Measurements from ENCODE around the gene CLEC4G.

Gene CLEC4G

GRCh38 chr19:7698583-7698982 lies 33.3 kb downstream of the CLEC4G start:
- DNase-seq (ENCODE audit: low read depth in 1 of 2, low spot score in 1 of 2) = no peak

DNA sequence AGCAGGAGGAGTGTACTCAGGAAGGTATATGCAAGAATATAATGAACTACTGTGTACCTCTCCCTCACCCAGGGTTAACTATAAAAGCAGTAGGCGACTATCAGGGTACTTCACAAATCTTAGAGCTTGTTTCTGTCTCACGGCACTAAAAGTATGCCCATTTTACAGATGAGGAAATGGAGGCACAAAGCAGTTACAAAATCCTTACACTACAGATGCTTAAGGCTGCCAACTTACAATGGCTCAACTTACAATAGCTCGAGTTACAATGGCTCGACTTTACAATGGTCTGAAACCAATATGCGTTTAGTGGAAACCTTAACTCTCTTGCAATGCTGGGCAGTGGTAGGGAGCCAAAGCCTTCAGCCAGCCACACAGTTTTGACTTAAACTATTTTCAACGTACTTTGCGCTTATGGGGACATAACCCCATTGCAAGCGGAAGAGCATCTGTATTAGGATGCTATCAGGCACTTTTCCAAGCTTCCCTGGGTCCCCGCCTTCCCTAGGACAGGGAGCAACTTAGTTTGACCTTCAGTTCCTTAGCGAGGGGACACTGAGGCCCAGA lies 34.1 kb downstream of the CLEC4G start:
- no peak for DNase-seq (ENCODE audit: low read depth in 1 of 2, low spot score in 1 of 2)

DNA sequence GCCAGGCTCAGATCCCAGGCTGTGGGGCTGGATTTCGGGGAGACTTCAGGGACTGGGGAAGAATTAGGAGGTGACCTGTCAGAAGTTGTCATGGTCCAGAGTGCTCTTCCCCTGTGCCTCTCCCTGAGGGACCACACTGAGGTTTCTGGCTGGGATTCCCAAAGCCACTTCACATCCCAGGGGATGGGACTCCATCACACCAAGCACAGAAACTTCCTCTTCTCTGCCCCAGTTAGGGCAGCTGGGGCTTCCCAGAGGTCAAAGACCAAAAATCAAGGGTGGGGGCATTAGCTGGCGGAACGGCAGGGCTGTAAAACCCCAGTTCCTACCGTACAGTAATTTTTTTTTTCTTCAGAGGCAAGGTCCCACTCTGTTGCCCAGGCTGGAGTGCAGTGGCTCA lies 37.4 kb downstream of the CLEC4G start:
- DNase-seq (ENCODE audit: low read depth in 1 of 2, low spot score in 1 of 2) = no peak

DNA sequence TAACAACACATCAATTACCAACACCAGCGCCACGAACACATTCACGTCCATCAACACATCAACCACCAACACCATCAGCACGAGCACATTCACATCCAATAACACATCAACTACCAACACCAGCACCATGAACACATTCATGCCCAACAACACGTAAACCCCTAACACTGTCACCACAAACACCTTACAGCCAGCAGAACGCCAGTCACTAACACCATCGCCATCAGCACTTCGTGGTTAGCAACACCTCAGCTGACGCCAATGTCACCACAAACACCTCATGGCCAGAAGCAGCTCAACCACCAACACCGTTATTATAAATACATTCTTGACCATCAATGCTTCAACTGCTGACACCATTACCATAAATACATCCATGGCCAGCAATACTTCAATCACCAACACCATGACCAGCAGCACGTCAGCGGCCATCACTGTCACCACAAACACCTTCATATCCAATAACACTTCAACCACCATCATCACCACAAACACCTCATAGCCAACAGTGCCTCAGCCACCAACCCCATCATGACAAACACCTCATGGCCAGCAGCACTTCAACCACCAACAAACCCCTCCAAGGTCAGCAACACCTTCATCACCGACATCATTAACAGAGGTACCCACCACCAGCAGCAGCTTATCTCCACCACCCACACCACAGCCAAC lies 39.4 kb downstream of the CLEC4G start:
- no peak for DNase-seq (ENCODE audit: low read depth in 1 of 2, low spot score in 1 of 2)

DNA sequence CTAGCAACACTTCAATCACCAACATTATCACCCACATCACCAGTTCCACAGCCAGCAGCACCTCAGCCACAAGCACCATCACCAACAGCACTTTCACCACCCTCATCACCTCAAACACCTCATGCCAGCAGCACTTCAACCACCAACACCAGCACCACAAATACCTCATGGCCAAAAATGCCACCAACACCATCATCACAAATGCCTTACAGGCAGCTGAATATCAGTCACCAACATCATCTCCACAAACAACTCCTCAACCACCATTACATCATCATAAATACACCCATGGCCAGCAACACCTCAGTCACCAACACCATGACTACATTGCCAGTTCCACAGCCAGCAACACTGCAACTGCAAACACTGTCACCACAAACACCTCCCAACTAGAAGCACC lies 40.4 kb downstream of the CLEC4G start:
- no peak for DNase-seq (ENCODE audit: low read depth in 1 of 2, low spot score in 1 of 2)

DNA sequence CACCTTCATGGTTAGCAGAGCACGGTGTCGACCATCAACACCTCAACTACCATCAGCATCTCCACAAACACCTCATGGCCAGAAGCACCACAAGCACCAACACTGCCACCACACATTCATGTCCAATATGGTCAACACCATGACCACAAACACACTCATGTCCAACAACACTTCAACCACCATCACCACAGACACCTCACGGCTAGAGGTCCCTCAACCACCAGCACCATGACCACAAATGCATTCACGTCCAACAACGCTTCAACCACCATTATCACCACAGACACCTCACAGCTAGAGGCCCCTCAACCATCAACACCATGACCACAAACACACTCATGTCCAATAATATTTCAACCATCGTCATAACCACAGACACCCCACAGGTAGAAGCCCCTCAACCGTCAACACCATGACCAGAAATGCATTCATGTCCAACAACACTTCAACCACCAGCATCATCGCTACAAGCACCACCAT lies 41.1 kb downstream of the CLEC4G start:
- no peak for DNase-seq (ENCODE audit: low read depth in 1 of 2, low spot score in 1 of 2)

- DNase-seq (ENCODE audit: low read depth in 1 of 2, low spot score in 1 of 2) = no peak
Observed at GRCh38 chr19:7689165-7689564, 42.7 kb downstream of the CLEC4G start.

DNA sequence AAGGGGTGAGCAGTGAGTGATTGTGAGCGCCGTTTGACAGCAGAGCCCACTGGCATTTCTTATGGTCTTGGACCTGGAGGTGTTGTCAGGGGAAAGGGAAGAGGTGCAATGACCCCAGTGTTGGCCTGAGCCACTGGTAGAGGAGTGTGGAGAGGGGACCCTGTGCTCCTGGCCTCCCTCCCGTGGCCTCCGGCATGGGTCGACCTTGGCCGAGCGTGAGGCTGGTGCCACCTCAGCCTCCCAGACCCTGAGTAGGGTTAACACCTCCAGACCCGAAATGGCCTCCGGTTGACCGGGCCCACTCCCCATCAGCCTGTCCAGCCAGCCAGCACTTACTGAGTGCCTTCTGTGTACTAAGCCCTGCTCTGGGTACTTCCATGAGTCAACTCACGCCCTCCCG lies 44.7 kb downstream of the CLEC4G start:
- no peak for DNase-seq (ENCODE audit: low read depth in 1 of 2, low spot score in 1 of 2)

DNA sequence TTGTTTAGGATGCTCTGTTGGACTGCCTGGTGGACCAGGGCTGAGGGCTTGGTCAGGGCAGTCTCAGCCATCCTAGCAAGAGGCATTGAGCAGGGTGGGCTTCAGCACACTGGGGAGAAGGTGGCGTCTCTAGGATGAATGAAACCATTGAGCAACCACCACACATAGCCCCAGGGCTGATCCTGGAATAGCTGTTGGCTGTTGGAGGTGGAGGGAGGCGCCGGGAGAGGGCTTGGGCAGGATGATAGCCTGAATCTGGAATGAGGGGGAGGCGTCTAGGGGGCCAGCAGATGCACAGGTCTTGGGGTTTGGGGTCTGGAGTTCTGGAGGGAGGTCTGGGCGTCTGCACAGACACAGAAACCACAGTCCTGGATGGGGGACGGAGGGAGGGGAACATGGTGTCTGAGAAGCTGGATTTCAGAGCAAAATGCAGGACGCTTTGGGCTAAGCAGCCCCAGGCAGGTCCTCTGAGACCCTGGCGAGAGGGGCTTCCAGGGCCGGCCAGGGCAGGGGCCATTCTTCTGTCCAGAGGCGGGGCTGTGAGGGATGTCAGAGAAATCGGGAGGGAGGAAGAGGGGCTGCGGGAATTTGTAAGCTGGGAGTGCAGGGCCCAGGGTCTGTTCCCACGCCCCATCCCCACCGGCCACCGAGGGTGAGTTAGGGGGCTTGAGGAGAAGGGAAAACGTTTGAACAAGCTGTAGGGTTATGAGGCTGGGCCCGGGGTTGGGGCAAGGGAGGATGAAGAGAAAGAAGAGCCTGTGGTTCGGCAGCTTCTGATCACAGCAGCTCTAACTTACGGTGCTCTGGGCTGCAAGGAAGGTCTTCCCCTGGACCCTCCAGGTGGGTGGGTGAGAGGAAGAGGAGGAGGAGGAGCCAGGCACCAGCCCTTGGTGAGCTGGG lies 46.1 kb downstream of the CLEC4G start:
- DNase-seq (ENCODE audit: low read depth in 1 of 2, low spot score in 1 of 2) = no peak

DNA sequence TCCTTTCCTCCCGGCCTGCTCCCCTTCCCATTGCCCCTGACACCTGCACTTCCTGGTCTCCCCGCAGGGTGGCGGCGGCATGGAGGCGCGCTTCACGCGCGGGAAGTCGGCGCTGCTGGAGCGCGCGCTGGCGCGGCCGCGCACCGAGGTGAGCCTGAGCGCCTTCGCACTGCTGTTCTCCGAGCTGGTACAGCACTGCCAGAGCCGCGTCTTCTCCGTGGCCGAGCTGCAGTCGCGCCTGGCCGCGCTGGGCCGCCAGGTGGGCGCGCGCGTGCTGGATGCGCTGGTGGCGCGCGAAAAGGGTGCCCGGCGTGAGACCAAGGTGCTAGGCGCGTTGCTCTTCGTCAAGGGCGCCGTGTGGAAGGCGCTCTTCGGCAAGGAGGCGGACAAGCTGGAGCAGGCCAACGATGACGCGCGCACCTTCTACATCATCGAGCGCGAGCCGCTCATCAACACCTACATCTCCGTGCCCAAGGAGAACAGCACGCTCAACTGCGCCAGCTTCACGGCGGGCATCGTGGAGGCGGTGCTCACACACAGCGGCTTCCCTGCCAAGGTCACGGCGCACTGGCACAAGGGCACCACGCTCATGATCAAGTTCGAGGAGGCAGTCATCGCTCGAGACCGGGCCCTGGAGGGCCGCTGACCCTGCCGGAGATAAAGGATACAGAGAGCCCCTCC lies 49.6 kb downstream of the CLEC4G start:
- no peak for DNase-seq (ENCODE audit: low read depth in 1 of 2, low spot score in 1 of 2)

DNA sequence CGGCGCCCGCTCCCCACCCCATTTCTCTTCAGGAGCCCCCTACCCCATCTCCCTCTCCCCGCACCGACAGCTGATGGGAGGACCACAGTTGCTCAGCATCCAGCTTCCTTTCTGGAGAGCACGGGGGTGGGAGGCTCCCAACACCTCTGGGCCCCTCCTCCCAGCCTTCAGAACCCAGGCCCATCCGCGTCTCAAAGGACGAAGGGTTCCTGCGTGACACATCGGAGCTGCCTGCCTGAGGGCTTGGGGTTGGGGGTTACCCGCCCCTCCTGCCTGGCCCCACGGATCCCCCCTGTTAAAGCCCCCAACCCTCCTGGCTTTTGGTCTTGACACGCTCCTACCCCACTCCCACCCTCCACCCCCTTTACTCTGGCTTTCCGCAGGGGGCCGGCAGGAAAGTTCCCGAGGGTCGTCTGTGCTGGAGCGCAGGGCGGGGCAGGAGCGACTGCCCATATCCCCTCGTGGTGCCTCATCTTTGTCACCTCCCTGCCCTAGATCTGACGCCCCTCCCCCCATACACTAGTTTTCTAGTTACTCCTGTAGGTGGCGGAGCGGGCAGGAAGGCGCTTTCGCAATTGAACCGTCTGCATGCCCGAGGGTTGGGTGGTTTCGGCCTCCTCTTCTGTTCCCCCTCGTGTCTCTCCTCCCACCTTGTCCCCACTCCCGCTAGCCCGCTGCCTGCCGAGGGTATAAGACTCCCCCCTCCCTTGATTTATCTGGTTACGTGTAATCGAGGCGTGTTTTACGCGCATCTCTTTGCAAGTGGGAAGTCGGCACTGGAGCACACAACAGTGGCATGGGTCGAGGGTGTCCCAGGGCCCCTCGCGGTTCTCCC lies 50.4 kb downstream of the CLEC4G start:
- peak; percentile 57 to 68 for DNase-seq (ENCODE audit: low read depth in 1 of 2, low spot score in 1 of 2)

GRCh38 chr19:7680606-7681339 lies 51.1 kb downstream of the CLEC4G start, which contains the start of gene TRAPPC5:
TSS of gene TRAPPC5 (plus strand) at chr19:7680833. CDS start at chr19:7682254, 1,421 bp downstream.
- DNase-seq (ENCODE audit: low read depth in 1 of 2, low spot score in 1 of 2) = peak; percentile 70 to 84

DNA sequence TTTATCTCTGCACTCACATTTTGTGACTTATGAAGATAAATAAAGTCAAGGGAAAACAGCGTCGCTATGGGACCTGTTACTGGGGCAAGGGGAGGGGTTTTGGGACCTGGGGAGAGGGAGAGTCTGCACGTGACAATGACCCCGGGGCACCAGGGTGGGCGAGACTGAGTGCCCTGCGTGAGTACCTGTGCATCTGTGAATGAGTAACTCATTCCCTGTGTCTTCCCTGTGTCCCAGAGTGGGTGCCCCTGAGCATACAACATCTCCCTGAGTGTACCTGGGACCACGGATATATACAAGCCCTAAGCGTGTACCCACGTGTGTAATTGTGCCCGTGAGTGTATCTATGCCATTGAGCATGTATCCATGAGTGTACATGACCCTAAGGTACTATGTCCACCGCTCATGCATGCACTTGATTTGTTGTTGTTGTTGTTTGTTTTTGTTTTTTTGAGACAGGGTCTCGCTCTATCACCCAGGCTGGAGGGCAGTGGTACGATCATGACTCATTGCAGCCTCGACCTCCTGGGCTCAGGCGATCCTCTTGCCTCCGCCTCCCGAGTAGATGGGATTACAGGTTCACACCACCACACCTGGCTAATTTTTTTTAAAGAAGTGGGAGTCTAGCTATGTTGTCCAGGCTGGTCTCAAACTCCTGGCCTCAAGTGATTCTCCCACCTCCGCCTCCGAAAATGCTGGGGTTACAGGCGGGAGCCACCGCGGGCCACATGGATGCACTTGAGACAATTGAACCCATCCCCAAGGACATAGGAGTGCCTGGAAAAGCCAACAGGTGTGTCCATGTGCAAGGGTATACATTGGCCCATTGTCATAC lies 51.9 kb downstream of the CLEC4G start:
- no peak for DNase-seq (ENCODE audit: low read depth in 1 of 2, low spot score in 1 of 2)

GRCh38 chr19:7678971-7679751 lies 52.7 kb downstream of the CLEC4G start:
- DNase-seq (ENCODE audit: low read depth in 1 of 2, low spot score in 1 of 2) = peak; percentile 44 to 55

All from activated T-helper 1 cell treated with anti-CD3 and anti-CD28 coated beads, Interleukin-2, amount 50 U/mL, for 16 hours (primary cell).